NCI-H2107 treated with DMSO at 0.1 percent for 48 hours (cell line): Measurements from ENCODE around the gene NPAS2.

Source experiments
- DNase-seq: peaks from one replicate; lab custom pipeline; 2025; ENCODE audit not compliant: unreplicated experiment; lab: John Stamatoyannopoulos, UW

The NPAS2 gene

DNA sequence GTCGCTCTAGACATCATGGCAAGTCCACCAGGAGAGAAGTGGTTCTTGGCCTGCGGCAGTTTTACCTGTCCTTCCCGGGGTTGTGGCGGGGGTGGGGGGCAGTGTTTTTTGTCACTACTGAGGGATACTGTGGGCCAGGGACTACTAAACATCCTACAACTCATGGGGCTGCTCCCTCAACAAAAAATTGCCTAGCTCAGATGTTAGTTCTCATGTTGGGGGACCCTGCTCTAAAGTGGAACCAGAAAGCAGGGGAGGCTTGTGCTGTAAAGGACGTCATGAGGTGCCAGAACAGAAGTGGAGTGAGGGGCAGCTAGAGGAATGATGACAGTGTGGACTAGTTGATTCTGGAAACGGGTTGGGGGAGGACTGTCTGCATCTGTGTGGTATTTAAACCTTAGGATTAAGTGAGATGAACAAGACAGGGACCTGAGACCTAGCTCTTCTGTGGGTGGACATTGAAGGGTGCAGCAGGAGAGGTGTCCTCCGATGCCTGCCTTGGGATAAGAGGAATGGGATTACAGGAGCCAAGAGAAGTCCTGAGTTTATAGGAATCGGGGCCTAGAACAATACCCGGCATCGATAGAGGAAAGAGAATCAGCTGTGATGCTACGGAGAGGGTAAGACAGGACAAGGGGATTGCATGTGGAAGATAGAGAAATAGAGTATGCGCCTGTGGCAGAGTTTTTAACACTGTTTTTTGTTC, 184.8 kb downstream of the NPAS2 start:
- no peak for DNase-seq

DNA sequence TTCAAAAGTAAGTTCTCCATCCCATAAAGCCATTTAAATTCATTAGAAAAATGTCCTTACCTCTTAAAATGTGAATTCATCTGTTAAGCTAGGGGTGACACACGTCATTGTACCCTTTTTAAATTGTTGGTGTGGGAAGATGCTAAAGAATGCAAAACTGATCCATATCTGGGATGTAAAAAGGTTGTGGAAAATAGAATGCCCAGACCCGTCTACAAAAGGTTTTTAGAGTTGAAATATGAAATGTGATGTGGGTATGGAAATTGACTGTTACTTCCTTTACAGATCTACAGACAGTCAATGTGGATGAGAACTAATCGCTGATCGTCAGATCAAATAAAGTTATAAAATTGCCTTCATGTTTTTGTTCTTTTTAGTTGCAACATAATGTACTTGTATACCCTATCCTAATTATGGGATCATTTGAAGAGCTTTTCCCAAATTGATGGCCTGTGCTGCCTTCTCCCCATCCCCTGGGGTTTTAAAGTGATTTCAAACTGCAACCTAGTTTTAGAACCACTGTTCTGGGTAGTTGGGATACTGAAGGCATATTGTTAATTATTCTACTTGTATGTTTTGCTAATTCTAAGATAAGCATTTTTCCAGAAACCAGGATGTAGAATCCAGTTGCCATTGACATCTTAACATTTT, 186.3 kb downstream of the NPAS2 start:
- no peak for DNase-seq

DNA sequence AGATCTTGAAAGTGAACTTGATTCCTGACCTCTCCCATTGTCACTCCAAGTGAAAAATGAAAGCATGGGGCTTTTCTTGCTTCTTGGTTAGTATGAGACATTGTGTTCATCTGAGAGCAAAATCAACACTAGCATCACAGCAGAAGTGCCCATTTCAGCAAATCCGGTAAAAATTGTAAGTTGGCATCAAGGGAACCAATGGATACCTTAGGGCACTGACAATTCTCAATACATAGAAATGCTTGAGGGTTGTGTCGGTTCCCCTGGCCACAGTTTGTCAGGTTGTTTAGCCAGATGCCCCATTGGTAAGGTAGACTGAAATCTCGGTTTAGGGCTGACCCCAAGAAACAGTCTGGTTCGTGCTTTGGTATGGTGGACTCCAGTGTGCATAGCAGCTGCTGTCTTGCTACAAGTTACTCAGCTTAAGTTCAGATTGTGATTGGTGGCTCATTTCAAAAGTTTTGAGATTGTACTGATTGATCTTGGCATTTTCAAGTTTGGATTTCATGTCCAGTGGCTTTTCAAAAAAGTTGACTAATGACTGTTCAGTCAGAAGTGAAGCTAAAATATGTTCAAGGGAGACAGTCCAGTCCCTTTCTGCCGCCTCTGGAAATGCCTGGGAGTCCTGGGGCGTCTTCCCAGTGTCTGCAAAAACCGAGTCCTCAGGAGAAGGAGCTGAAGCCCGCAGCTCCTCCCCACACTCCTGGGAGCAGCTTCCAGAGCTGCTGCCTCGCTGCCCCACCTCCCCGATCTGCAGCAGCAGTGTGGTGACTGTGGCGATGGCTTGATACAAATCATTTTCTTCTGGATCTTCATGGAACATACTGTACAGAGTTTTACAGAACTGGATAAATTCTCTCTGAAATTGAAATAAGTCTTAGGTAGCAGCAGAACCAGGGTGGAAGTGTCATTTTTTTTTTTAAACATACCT, 187.7 kb downstream of the NPAS2 start:
- no peak for DNase-seq

DNA sequence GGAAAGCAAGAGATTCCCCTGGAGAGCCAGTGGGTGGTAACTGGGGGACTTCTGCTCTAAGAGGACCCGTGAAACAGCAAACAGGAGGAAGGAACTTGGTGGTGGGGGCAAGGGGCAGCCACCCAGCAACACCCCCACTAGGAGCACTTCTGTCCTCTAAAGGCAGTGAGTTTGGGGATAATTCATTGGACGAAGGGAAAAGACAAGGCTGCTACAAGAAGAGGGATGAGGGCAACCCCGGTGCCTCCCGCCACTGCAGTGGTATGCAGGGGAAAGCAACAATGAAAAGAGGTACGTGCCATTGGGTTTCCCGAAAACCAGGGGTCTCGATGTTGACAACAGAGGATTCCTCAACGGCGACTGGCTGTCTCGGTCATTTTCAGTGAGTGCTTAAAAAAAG, 191.2 kb downstream of the NPAS2 start:
- no peak for DNase-seq

DNA sequence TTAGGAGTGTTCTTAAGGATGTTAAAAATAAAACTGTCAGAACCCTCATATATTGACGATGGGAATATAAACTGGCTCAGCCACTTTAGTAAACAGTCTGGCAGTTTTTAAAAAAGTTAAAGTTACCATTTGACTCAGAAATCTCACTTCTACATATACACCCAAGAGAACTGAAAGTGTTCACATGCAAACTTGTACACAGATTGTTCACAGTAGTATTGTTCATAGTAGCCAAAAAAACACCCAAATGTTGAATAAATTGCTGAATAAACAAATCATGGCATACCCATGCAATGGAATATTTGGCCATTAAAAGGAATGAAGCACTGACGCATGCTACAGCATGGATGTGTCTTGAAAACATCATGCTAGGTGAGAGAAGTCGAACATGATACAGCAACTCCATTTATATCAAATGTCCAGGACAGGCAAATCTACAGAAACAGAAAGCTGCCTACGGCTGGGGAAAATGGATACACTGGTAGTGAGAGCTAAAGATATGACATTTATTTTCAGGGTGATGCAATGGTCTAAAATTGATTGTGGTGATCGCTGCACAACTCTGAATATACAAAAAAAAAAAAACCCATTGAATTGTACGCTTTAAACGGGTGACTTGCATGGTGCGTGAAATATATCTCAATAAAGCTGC, 192.2 kb downstream of the NPAS2 start:
- no peak for DNase-seq

DNA sequence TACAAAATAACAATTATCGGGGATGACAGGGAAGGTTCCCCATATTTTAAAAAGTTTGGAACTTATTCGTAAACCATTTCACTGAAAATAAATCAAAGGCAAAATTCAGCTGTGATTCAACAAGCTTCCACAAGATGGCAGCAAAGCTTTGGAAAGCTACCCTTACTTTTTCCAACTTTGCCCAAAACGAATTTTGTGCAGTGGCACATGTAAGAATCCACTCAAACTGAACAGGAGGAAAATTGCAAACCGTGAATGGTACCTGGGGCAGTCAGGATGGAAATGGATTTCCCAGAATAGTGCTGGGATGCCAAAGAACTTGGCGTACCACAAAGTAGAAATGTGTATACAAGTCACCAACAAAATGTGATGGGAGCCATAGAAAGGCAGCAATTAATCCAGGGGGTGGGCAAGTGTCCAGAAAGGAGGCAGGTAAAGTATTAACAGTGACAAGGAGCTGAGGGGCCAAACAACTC, 192.8 kb downstream of the NPAS2 start:
- DNase-seq: no peak

DNA sequence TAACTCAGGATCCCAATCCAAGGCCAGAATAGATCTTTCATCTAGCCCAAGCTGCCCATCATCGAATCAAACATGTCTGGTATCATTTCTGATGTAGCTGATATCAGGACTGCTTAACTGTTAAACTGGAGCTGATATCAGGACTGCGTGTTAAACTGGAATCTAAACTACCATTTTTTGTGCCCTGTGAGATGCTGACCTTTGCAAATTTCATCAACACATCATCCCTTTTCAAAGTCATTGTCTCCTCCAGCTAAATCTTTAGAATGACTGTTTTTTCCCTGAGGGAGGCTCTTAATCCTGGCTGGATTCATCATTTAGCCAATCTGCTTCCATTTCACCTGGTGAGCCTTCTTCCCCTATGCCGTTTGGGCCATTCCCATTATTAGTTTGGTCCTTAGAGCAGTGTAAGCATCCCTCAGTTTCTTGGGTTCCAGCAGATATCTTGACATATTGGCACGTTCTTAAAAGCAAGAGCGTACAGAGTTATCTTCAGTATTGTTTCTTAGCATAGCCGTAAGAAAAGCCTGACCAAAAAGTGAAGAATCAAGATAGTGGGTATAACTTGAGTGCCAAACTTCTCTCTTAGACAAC, 194.4 kb downstream of the NPAS2 start:
- no peak for DNase-seq

DNA sequence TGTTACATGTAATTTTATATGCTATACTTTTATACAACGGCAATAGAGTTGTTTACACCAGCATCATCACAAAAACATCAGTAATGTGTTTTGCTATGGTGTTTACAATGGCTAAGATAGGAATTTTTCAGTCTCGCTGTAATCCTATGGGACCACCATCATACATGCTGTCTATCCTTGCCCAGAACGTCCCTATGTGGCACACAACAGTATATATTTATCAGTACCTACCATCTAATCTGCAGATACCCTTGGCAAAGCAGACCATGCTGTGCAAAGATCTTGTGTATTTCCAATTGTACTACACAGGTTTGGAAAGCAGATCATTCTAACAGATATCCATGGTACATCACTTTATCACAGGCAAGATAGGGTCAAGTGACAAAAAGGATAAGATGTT, 197.4 kb downstream of the NPAS2 start:
- DNase-seq: no peak

DNA sequence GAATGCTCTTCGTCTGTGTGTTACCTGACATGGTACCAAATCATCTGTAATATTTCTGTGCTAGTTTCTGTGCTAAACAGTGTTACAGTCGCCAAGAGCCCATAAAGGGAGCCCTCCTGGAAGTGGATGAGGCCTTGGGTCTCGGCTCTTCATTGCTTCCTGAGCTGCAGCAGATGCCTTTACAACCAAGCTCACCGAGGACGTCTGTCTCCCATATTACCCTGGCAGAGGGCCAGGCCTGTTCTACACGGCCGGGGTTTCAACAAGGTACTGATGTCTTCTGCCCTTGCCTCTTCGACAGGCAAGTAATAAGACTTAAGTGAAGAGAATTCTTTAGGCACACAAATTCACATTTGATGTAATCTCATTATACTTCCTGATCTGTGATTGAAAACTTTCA, 199.0 kb downstream of the NPAS2 start:
- DNase-seq: no peak

DNA sequence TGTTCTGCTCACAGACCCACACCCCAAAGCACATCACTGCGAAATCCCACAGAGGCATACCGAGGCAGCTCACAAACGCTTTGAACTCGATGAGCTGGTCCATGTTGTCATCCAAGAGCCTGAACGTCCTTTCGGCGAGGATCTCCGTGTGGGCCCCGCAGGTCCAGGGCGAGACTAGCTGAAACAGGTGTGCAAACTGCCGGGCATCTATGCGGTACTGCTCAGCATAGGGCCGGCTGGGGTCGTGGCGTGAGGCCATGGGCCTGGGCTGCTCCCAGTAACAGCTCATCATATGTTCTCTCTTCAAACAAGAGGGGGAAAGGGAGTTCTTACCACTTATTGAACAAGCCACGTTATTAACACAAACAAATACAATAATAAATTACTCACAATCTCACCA, 202.3 kb downstream of the NPAS2 start:
- no peak for DNase-seq

DNA sequence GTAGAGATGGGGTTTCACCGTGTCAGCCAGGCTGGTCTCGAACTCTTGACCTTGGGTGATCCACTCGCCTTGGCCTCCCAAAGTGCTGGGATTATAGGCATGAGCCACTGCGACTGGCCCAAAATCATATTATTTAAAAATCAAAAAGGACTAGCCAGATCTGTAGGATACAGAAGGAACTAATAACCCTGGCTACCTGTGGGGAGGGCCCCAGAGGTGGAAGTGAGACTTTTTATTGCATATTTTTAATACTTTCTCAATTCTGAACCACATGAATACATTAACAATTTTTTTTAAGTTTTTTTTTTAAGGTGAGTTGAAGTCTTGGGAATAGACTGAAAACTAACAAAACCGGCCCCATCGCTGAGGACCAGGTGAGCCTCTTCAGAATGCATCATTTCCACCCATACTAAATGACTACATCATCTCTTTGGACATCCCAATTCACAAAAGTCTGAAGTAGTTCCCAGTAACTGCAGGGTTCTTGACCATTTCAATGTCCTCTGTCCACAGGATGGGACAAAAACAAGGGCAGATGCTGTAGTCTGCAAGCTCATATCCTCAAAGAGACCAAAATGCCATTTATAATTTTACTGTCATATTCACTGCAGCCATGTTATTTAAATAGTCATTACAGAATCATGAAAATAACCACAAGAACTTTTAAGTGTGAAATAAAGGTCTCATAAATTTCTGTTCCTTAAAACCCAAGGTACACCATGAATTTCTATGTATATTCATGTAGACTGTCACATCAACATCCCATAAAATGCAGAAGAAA, 203.6 kb downstream of the NPAS2 start:
- DNase-seq: no peak

DNA sequence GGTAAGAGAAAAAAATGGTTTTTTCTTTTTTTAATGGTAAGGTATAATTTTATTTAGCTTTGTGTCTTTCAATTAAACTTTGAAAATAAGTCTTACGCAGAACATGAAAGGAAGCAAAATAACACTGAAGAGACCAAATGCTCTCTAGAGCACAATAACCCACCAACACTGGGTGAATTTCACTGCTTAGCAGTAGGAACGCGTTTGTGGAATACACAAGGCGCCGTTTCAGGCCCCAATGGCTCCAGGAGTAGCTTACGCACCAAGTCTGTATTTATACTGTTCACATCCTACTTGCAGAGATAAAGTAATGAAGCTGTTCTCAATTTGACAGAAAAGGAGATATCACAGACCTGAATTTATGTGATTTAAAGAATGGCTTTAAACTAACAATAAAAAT, 205.6 kb downstream of the NPAS2 start:
- no peak for DNase-seq

DNA sequence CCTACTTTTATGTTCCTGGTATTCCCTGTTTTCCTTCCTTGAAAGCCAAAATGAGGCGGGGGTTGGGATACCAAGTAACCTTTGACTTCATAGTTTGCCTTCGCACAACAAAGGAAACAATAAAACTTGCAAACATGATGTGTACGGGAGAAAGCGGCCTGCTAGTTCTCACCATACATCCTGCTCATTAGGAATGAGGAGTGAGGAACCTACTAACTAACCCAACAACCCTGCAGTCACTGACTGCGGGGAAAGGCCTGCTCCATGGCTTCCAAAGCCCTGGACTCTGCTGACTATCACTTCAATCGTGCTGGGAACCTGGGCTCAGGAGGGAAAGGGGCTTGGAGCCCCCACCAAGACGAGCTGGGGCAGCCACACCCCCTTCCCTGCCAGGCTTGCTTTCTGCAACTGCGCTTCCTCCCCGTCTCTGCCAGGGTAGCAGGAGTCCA, 206.3 kb downstream of the NPAS2 start:
- no peak for DNase-seq

DNA sequence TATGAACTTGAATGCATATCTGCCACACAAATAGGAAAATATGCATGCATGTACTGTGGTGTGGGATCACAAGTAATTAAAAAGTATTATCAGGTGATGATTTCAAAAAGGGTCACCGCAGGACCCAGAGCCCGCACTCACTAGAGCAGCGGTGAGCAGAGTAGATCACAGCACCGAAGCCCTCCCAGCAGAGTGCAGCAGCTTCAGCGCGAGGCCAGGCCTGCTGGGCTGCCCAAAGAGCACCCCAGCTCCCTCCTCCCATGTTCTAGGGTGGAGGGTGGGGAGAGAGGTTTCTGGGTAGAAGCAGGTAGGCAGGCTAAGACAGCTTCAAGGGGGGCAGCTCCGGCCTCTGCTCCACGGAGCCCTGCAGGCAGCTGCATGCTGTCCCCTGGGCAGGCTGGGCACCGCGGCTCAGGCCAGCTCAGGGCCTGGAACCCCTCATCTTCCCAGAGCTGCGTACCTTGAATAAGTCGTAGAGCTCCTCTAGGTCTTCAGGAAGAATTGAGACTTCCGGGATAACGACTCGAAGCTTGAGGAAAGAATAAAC, 207.1 kb downstream of the NPAS2 start:
- no peak for DNase-seq

DNA sequence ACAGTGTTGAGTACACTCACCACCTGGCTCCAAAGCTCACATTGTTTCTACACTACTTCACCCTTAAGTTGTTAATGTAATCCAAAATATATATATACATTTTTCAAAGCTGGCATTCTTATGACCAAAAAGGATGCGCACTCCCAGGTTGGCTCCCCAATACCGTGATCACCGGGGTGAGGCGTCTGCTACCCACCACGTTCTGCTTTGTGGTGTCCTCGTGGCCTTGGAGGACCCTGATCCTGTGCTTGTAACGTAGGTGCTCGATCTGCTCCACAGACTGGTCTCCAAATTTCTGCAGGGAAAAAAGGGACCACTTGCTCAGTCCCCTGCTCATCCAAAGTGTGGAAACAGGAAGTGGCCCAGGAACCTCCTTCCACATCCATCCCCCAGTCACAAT, 207.9 kb downstream of the NPAS2 start:
- no peak for DNase-seq

DNA sequence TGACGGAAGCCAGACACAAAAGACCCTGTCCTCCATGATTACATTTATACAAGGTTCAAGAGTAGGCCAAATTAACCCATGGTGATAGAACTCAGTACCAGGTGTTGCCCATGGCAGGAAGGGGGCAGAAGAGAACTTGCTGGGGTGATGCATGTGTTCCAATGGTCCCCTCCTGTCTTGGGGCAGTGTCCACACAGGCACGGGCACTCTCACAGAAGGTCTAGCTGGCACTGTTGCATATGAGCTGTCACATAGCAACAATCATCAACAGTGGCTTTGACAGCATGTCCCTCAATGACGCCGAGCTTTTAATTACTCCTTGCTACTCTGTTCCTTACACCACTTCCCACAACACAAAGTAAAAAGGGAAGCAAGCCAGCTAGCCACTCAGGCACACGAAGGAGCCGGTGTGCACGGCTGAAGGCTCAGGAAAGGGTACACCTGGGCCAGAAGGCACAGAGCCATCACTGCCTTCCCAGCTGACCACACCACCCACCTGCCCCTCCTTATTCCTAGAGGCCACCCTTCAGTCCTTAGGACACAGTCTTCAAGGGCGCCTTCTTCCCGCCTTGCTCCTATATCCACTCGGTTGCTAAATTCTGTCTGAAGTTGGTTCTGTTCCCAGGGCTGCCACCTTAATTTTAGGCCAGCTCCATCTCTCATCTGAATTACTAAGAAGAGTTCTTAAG, 211.1 kb downstream of the NPAS2 start:
- no peak for DNase-seq

DNA sequence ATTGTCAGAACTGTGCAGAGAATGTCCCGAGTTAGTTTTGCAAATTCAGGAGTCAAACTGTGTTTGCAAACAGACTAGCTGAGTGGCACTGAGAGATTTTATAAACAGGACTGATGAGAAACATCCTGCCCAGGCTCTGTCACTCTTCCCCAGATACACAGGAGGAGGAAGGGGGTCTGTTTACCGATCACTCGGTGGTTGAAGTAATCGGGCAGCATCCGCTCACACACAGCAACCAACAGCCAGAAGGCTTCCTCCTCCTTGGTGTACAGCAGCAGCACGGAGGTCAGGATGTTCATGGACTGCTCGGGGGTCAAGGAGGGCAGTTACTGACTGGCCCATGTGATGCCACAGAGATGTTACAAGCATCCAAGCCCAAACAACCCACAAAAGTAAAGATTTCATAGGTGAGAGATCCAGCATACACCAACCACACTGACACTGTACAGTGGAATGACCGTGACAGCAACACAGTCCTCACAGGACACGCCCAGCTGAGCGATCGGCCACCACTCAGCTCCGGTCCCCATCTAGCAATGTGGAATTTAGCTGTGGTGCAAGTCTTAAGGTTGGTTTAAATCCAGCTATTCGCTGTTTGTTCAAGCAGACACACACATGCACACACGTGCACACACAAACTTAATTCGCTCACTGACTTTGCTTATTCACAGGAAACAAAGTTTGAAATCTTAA, 212.3 kb downstream of the NPAS2 start:
- DNase-seq: no peak

DNA sequence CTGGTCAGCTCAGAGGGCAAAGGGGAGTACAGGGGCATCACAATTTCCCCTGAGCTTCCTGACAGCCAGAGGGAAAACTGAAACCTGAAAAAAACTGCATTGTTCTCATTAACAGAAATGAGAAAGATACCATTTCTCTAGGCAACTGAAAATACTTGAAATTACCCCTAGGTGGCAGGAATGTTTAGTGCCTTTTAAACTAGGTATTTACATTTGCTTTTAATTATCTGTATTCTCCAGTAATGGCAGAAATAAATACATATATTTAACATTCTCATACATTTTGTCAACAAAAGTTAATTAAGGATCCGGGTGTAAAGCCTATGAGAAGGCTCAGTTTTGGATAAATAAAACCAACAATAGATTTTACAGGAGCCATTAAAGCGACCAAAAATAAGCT, 216.6 kb downstream of the NPAS2 start:
- no peak for DNase-seq
